HUDEP-2 (cell line): Measurements from ENCODE around the gene GTF3C6.
"Not testable (repeated sequence)": the region's sequence is repeated elsewhere in the genome, so short reads cannot be mapped to it uniquely, and the experiment has no call there.

Experiments used
- DNase-seq, 76 experiments: peaks; one replicate each; lab custom pipeline; 2025; ENCODE audit not compliant: unreplicated experiment in 76 of 76; lab: John Stamatoyannopoulos, UW

Gene GTF3C6

GRCh38 chr6:110976575-110976974 is 18.1 kb downstream of the GTF3C6 start:
- DNase-seq, result no peak

GRCh38 chr6:110979565-110980101 is 21.1 kb downstream of the GTF3C6 start:
- DNase-seq, result no peak

- DNase-seq, result no peak
These were observed 21.7 kb downstream of the GTF3C6 start for GRCh38 chr6:110980227-110980626.

GRCh38 chr6:110980648-110981047 is 22.1 kb downstream of the GTF3C6 start:
- DNase-seq, result no peak

GRCh38 chr6:110981202-110981600 is 22.7 kb downstream of the GTF3C6 start:
- peak in 1 of 76 experiments; percentile 22 for DNase-seq

GRCh38 chr6:110990840-110991576 is 32.5 kb downstream of the GTF3C6 start:
- no peak for DNase-seq

- DNase-seq, result no peak
These were observed 38.2 kb downstream of the GTF3C6 start for GRCh38 chr6:110996691-110997090.

GRCh38 chr6:110999634-111000270 is 41.2 kb downstream of the GTF3C6 start:
- DNase-seq, result peak in 2 of 76 experiments; percentile 2 to 8

GRCh38 chr6:111002350-111002749 is 43.8 kb downstream of the GTF3C6 start:
- no peak for DNase-seq

- peak in 19 of 76 experiments; percentile 11 to 54 (median 26) for DNase-seq
These were observed 53.0 kb downstream of the GTF3C6 start for GRCh38 chr6:111011360-111012142.

GRCh38 chr6:111012143-111012452 is 53.6 kb downstream of the GTF3C6 start:
- DNase-seq, result no peak

- DNase-seq, result not testable (repeated sequence)
These were observed 54.0 kb downstream of the GTF3C6 start for GRCh38 chr6:111012520-111012919.

- DNase-seq, result no peak
These were observed 54.8 kb downstream of the GTF3C6 start for GRCh38 chr6:111013144-111013915.

- DNase-seq, result no peak
These were observed 57.1 kb downstream of the GTF3C6 start for GRCh38 chr6:111015389-111016124.

- not testable (repeated sequence) for DNase-seq
These were observed 58.7 kb downstream of the GTF3C6 start for GRCh38 chr6:111017241-111017640.
